A204.1 (cell line): ENCODE data around the gene RMND1.
A peak's percentile ranks its signal among the peaks of the same experiment; 100 is the strongest.
"Not testable (repeated sequence)": the region's sequence is repeated elsewhere in the genome, so short reads cannot be mapped to it uniquely, and the experiment has no call there.

Experiments
- FAIRE-seq: peaks from 2 replicates; lab custom pipeline; 2012; peaks lifted over from hg19 to GRCh38; lab: Jason Lieb, UNC

RMND1 gene

GRCh38 chr6:151451417-151451949 lies 443 bp downstream of the RMND1 start:
- no peak for FAIRE-seq

DNA sequence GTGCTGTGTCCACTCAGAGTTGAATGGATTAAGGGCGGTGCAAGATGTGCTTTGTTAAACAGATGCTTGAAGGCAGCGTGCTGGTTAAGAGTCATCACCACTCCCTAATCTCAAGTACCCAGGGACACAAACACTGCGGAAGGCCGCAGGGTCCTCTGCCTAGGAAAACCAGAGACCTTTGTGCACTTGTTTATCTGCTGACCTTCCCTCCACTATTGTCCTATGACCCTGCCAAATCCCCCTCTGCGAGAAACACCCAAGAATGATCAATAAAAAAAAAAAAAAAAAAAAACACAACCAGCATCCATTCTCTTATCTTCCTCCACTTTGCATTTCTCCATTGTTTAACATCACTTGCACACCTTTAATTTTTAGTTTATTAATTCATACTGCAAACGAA lies 998 bp downstream of the RMND1 start:
- not testable (repeated sequence) for FAIRE-seq

- FAIRE-seq, result no peak
Measured at GRCh38 chr6:151448623-151449022, 3.3 kb downstream of the RMND1 start.

GRCh38 chr6:151447237-151447636 lies 4.7 kb downstream of the RMND1 start:
- FAIRE-seq, result no peak

DNA sequence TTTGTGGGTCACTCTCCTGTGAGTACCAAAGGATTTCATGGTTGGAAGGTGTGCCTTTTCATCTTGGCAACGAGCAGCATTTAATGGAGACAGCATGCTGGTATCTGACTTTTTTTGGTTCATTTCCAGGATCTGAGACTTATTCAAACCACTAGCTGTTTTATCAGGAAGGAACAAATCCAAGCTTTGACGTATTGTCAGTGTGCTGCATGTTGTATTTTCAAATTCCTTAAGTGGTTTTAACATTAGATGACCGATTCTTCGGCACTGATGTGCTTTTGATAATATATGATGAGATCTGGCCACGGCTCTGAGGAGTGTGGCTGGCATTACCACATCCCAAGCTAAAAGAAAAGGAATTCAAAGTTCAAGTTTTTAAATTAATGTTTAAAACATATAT lies 6.4 kb downstream of the RMND1 start:
- FAIRE-seq, result no peak

DNA sequence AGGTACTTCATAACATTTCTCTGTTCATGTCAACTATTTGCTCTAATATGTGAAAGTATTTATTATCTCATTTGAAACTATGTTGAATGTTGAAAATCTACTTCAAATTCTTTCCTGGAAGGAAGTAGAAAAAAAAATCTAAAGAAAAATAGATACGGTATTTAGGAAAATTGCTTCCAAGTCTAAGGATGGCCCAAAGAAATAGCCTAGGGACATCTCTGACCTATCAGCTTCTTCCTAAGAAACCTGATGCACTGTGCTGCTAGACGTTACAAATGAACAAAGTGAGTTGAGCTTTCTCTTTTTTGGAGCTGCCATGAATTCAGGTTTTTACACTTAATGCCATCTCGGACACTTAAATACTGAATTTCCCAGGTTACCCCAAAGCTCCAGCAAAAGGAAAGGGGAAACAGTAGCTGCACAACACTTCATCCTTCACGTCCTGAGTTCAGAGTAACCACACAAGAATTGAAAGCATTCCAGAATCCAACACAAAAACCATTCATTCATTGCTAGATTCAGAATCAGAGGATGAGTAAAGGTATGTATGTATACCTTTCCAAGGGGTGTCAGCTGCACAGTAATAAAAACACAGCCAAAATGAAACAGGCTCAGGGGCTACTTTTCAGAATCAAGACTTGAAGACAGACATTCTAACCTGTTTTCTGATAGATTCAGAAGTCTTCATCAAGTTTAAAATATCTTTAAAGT lies 7.9 kb downstream of the RMND1 start:
- FAIRE-seq, result no peak

DNA sequence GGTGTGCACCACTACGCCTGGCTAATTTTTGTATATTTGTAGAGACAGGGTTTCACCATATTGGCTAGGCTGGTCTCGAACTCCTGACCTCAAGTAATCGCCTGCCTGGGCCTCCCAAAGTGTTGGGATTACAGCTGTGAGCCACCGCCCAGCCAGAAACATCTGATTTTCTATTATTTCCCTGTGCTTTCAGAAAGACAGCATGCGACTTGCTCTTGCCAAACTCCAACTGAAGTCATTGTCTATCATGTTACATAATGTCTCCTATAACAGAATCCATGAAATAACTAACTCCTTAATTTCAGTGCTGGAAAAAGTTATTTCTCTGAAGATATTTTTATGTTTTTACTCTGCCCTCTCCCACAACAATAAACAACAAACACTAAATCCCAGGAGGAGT lies 8.5 kb downstream of the RMND1 start:
- no peak for FAIRE-seq

- no peak for FAIRE-seq
Measured at GRCh38 chr6:151442371-151442770, 9.6 kb downstream of the RMND1 start.

DNA sequence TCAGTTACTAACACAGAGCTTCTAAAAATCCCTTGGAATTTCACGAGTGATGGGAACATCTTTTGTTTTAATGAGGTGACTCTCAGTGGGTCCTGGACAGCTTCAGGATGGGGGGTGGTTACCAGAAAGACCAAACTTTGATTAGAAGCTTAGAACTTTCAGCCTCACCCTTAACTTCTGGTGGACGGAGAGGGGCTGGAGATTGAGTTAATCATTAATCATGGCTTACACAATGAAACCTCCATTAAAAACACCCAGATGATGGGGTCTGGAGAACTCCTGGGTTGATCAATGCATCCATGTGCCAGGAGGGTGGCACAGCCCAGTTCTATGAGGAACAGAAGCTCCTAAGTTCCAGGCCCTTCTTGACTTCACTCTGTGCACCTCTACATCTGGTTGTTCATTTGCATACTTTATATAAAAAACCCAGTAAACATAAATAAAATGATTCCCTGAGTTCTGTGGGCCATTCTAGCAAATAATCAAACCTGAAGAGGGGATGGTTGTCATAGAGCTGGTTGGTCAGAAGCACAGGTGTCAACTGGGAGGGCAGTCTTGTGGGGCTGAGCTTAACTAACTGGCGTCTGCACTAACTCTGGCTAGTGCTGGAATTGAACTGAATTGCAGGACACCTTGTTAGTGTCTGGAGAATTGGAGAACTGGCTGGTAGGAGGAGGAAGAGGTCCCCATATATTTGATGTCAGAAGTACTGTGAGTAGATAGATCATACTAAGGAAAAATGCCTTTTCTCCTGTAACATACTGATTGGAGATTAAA lies 10.3 kb downstream of the RMND1 start:
- no peak for FAIRE-seq

- FAIRE-seq, result peak; percentile 83
Measured at GRCh38 chr6:151440930-151441329, 11.0 kb downstream of the RMND1 start.

GRCh38 chr6:151440498-151440897 lies 11.4 kb downstream of the RMND1 start:
- no peak for FAIRE-seq

DNA sequence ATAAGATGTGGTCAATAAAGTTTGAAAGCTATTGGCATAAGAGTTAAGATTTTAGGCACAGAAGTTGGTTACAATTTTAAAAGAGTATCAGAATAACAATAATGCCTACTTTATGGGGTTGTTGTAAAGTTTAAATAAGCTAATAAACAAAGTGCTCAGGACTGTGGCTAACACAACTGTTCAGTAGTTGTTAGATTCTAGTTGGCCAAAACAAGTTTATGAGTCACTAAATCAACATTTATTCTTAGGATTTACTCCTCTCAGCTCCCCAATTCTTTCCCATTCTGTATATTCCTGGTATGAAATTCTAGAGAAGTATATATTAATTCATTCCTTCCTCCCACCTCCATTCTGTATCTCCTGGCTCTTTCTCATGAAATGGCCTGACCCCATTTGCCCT lies 14.5 kb downstream of the RMND1 start:
- no peak for FAIRE-seq

DNA sequence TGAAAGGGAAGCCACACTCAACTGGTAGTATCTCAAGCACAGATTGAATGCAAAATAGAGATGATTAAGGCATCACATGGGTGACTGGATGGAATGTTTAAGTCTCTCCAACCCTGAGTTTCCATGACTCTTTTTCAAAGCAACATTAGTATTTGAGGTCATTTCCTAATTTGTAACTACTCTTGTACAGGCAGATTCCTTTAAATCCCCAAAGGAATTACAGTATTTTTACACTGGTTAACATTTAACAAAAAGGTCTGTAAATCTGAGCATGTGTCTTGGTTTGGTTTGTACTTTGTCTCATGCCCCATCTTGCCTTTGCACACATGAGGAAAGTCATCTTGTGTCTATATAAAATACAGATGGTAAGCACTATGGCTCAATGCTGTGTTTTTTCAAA lies 15.1 kb downstream of the RMND1 start:
- no peak for FAIRE-seq

- FAIRE-seq, result no peak
Measured at GRCh38 chr6:151436300-151436699, 15.6 kb downstream of the RMND1 start.

DNA sequence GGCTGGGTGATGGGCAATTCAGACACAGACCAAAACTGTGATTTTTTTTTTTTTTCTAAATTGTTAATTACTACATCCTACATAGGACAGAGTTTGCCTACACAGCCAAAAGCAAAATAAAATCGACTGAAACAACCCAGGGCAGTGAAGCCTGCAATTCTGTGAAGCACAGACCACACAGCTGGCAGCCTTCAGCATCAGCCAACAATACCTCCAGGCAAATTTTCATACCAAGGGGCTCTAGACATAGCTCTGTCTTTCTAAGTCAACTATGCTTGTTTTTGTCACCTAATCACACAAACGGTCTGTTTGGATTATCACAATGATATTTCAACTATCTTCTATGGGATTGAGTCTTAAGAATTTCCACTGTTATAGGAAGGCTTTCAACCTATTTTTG lies 17.6 kb downstream of the RMND1 start:
- FAIRE-seq, result no peak

DNA sequence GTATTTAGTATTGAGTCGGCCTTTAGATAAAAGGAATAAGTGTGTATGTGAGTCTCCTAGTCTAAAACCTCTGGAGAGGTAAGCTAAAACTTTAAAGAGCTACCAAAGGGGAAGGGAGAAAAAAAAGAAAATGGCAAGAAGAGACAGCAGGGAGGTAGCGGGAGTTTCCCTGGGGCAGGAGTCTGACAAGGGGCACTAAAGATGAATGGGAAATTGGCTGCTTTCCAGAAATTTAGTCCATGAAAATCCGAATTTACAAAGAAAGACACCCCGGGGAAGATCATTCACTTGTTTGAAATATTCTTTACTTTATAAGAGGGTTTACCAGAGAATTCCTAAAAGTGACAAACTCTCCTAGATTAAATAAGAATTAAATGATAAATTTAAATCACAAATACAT lies 19.3 kb downstream of the RMND1 start:
- FAIRE-seq, result no peak

GRCh38 chr6:151431337-151431736 lies 20.6 kb downstream of the RMND1 start:
- no peak for FAIRE-seq

GRCh38 chr6:151430886-151431285 lies 21.0 kb downstream of the RMND1 start:
- FAIRE-seq, result no peak

GRCh38 chr6:151428093-151428735 lies 23.7 kb downstream of the RMND1 start:
- FAIRE-seq, result no peak

- FAIRE-seq, result no peak
Measured at GRCh38 chr6:151425561-151425960, 26.4 kb downstream of the RMND1 start.

- no peak for FAIRE-seq
Measured at GRCh38 chr6:151422981-151423380, 28.9 kb downstream of the RMND1 start.

DNA sequence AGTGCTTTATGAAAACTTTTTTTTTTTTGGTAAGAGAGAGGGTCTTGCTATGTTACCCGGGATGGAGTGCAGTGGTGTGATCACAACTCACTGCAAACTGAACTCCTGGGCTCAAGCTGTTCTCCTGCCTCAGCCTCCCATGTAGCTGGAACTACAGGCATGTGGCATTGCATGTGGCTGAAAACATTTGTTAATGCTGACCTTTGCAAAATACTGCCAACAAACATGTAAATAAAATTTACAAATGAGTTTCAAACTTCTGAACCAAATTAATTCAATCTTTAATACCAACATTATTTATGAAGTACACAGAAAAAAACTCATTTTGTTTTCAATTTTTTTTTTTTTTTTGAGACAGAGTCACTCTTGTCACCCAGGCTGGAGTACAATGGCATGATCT lies 34.4 kb downstream of the RMND1 start:
- FAIRE-seq, result no peak

GRCh38 chr6:151414641-151415260 lies 37.2 kb downstream of the RMND1 start:
- peak; percentile 19 for FAIRE-seq
